K562 (cell line): ENCODE measurements around the gene FTHL17. TPM values are rescaled to one million over a fixed set of nuclear protein-coding genes. Genes with fewer than 3 reads are reported as not detected.

Experiments used
- ATAC-seq: fragments of 200-7000 bp; cut with Tn5 transposase; 3 replicates; pipeline ENCODE4 v1.9.1; 2020; ENCODE audit warnings: moderate library complexity
- BruUV-seq: library from RNA; stranded (reverse); fragments of 400-500 nt; replicated peaks from 2 replicates; lab custom pipeline; 2021; lab: Mats Ljungman, UMichigan
- CTCF ChIA-PET: fragments of 300-600 bp; formaldehyde crosslinking; extraction: SDS; loops from one replicate; lab custom pipeline; 2021; ENCODE audit warnings: low intra/inter-chr PET ratio; lab: Yijun Ruan, JAX
- POLR2A ChIA-PET: fragments of 300-600, 350-650 bp; sonication (Branson Sonifier 250); formaldehyde crosslinking; extraction: SDS; loops from one replicate; lab custom pipeline; 2021; ENCODE audit warnings: antibody characterized with exemption, inconsistent platforms; lab: Yijun Ruan, JAX
- DNase-seq, 4 experiments: peaks; one replicate each; pipeline versions ENCODE4 v3.0.0 to v3.0.0-alpha.2; 2011 to 2018; ENCODE audit warnings: low spot score in 3 of 4, mixed read lengths in 3 of 4; ENCODE audit errors: extremely low read depth in 1 of 4
- FAIRE-seq: peaks from 2 replicates; lab custom pipeline; 2011; peaks lifted over from hg19 to GRCh38; lab: Jason Lieb, UNC
- H2AFZ ChIP-seq: 2 replicates; pipeline ENCODE4 v1.6.0; 2011; ENCODE audit warnings: low read depth, low read length, control low read depth, inconsistent platforms
- H3K27ac ChIP-seq: fragments of 200-600 bp; 3 replicates; pipeline ENCODE4 v1.8.0; 2011; ENCODE audit warnings: low read depth, mild to moderate bottlenecking, control low read depth, inconsistent platforms, low read length, moderate library complexity, mixed read lengths; ENCODE audit errors: extremely low read depth
- H3K27me3 ChIP-seq, 2 experiments: fragments of 300-600 bp in 1 of 2; 2 replicates in 1 of 2; 3 replicates in 1 of 2; pipeline versions ENCODE4 v1.6.0 to v1.8.0; 2011; ENCODE audit warnings: inconsistent platforms in 2 of 2, low read length in 2 of 2, mild to moderate bottlenecking in 1 of 2, mixed read lengths in 1 of 2, moderate library complexity in 1 of 2; ENCODE audit not compliant: control insufficient read depth in 2 of 2, insufficient read depth in 2 of 2
- H3K36me3 ChIP-seq: fragments of 300-600 bp; 3 replicates; pipeline ENCODE4 v1.8.0; 2011; ENCODE audit warnings: mild to moderate bottlenecking, low read length, inconsistent platforms; ENCODE audit not compliant: control insufficient read depth, insufficient read depth
- H3K4me1 ChIP-seq, 2 experiments: fragments of 200-600 bp in 1 of 2; replicated peaks in 1 of 2; 2 replicates in 1 of 2; 3 replicates in 1 of 2; pipeline versions ENCODE4 v1.5.1 to v1.8.0; 2011; ENCODE audit warnings: inconsistent platforms in 2 of 2, low read length in 2 of 2, mild to moderate bottlenecking in 1 of 2, mixed read lengths in 1 of 2, moderate library complexity in 1 of 2; ENCODE audit not compliant: control insufficient read depth in 2 of 2, insufficient read depth in 2 of 2
- H3K4me2 ChIP-seq: 2 replicates; pipeline ENCODE4 v1.6.1; 2011; ENCODE audit warnings: low read length, control low read depth, inconsistent platforms, mixed read lengths; ENCODE audit not compliant: insufficient read depth
- H3K4me3 ChIP-seq: fragments of 200-600 bp; sonication (generic), shearing (Covaris generic); 2 replicates; pipeline ENCODE4 v1.5.1; 2016; ENCODE audit warnings: control low read depth, inconsistent platforms
- H3K79me2 ChIP-seq: fragments of 200-600 bp; 3 replicates; pipeline ENCODE4 v1.8.0; 2011; ENCODE audit warnings: low read length, inconsistent platforms; ENCODE audit not compliant: control insufficient read depth, insufficient read depth
- H3K9ac ChIP-seq, 2 experiments: 2 replicates each; pipeline versions ENCODE4 v1.6.0 to v1.6.1; 2011; ENCODE audit warnings: low read depth in 2 of 2, low read length in 2 of 2, control low read depth in 1 of 2, inconsistent platforms in 1 of 2, mild to moderate bottlenecking in 1 of 2, mixed read lengths in 1 of 2; ENCODE audit not compliant: insufficient read depth in 1 of 2
- H3K9me1 ChIP-seq: one replicate; pipeline ENCODE4 v1.6.0; 2011; ENCODE audit warnings: inconsistent platforms, mild to moderate bottlenecking, low read length, moderate library complexity; ENCODE audit not compliant: control insufficient read depth, insufficient read depth
- H3K9me3 ChIP-seq: replicated peaks from 2 replicates; pipeline ENCODE4 v1.5.1; 2011; ENCODE audit warnings: low read depth, low read length, inconsistent platforms; ENCODE audit not compliant: control insufficient read depth, insufficient read depth
- H4K20me1 ChIP-seq: replicated peaks from 2 replicates; pipeline ENCODE4 v1.6.1; 2011; ENCODE audit warnings: low read length, inconsistent platforms, mixed read lengths; ENCODE audit not compliant: control insufficient read depth, insufficient read depth
- CBFA2T2 ChIP-seq: fragments of 450-650 bp; conservative IDR thresholded peaks from 2 replicates; pipeline ENCODE4 v1.6.1; 2017; ENCODE audit warnings: mild to moderate bottlenecking
- CBFB ChIP-seq: sonication (generic); formaldehyde crosslinking; IDR thresholded peaks from 2 replicates; pipeline ENCODE4 v1.4.0; 2020; ENCODE audit warnings: mild to moderate bottlenecking, missing genetic modification reagents
- CBX2 ChIP-seq: fragments of 200-600 bp; sonication (generic); IDR thresholded peaks from one replicate; pipeline ENCODE4 v1.6.1; 2012; ENCODE audit warnings: mild to moderate bottlenecking, low read length, inconsistent platforms; ENCODE audit not compliant: insufficient read depth, poor library complexity, severe bottlenecking
- E4F1 ChIP-seq: fragments of 250-450 bp; sonication (Bioruptor Pico); IDR thresholded peaks from 2 replicates; pipeline ENCODE4 v1.5.0; 2021; ENCODE audit warnings: mild to moderate bottlenecking, borderline replicate concordance
- ILK ChIP-seq: fragments of 450-650 bp; IDR thresholded peaks from 2 replicates; pipeline ENCODE4 v1.6.1; 2016; ENCODE audit warnings: missing genetic modification characterization, low read depth, mild to moderate bottlenecking, missing compliant biosample characterization, moderate library complexity, borderline replicate concordance
- JUNB ChIP-seq: fragments of 450-650 bp; formaldehyde crosslinking; conservative IDR thresholded peaks from 2 replicates; pipeline ENCODE4 v1.4.0; 2020; ENCODE audit warnings: mild to moderate bottlenecking
- MAFG ChIP-seq: fragments of 450-650 bp; conservative IDR thresholded peaks from 2 replicates; pipeline ENCODE4 v1.6.1; 2016; ENCODE audit warnings: missing genetic modification characterization, missing compliant biosample characterization
- NR3C1 ChIP-seq: sonication (generic); formaldehyde crosslinking; IDR thresholded peaks from 2 replicates; pipeline ENCODE4 v1.8.1; 2022; ENCODE audit warnings: missing genetic modification reagents
- NR4A1 ChIP-seq, 2 experiments: fragments of 250-450 bp in 1 of 2; fragments of 450-650 bp in 1 of 2; sonication (Bioruptor Pico) in 1 of 2; IDR thresholded peaks; 2 replicates each; pipeline versions ENCODE4 v1.4.0 to v1.6.1; 2016 to 2020; ENCODE audit warnings: mild to moderate bottlenecking in 2 of 2, missing compliant biosample characterization in 1 of 2, missing genetic modification characterization in 1 of 2, moderate library complexity in 1 of 2
- PREB ChIP-seq: sonication (generic); formaldehyde crosslinking; IDR thresholded peaks from 2 replicates; pipeline ENCODE4 v1.8.1; 2023; ENCODE audit warnings: mild to moderate bottlenecking, missing genetic modification reagents
- SMARCA5 ChIP-seq: fragments of 450-650 bp; IDR thresholded peaks from 2 replicates; pipeline ENCODE4 v1.6.1; 2016
- WHSC1 ChIP-seq: IDR thresholded peaks from one replicate; pipeline ENCODE4 v1.6.1; 2012; ENCODE audit warnings: low read length, control low read depth, inconsistent platforms
- ZNF212 ChIP-seq: fragments of 450-650 bp; formaldehyde crosslinking; IDR thresholded peaks from 2 replicates; pipeline ENCODE4 v1.4.0; 2020; ENCODE audit warnings: mild to moderate bottlenecking
- ZNF561 ChIP-seq: fragments of 450-650 bp; formaldehyde crosslinking; conservative IDR thresholded peaks from 2 replicates; pipeline ENCODE4 v1.4.0; 2020; ENCODE audit warnings: mild to moderate bottlenecking, moderate library complexity
- ZNF764 ChIP-seq: fragments of 250-450 bp; sonication (Bioruptor Pico); IDR thresholded peaks from 2 replicates; pipeline ENCODE4 v1.4.0; 2020; ENCODE audit warnings: low read depth, mild to moderate bottlenecking, moderate library complexity
- WGBS: fragments of 100-300 bp; shearing (Covaris generic); methylation state at CpG from one replicate; pipeline ENCODE4 v1.1.6; 2016; ENCODE audit warnings: low coverage, mixed read lengths; ENCODE audit not compliant: insufficient coverage; ENCODE audit errors: missing lambda C conversion rate; 5-methylcytosine and 5-hydroxymethylcytosine counted together
- in situ Hi-C: fragments of 300-500 bp; cut with MboI; formaldehyde crosslinking; loops from 4 replicates; pipeline ENCODE4 v1.15.0; 2018; ENCODE audit warnings: inconsistent platforms, mixed read lengths
- intact Hi-C: fragments of 100-400 bp; cut with micrococcal nuclease; formaldehyde crosslinking; loops from 2 replicates; pipeline ENCODE4 v1.14.2; 2022
- polyA plus RNA-seq, 8 experiments: library from polyadenylated mRNA; depleted of rRNA in 4 of 8; stranded (reverse) in 5 of 8; unstranded in 3 of 8; fragments of >200 nt; fragmentation: Nextera tagmentation in 2 of 8; fragmentation: Illumina TruSeq in 1 of 8; extraction: Ambion mirVana in 2 of 8; extraction: Trizol in 1 of 8; gene quantifications; 2 replicates each; pipeline versions ENCODE4 v1.2.1 to v1.2.3, GENCODE V29; 2011 to 2014; ENCODE audit warnings: inconsistent platforms in 1 of 8, missing spikeins in 1 of 8
- total RNA-seq, 7 experiments: library from RNA; depleted of rRNA in 6 of 7; stranded (reverse); fragments of >200 nt in 6 of 7; fragmentation: Illumina TruSeq in 2 of 7; extraction: Trizol in 2 of 7; gene quantifications; 2 replicates each; pipeline versions ENCODE4 v1.2.1 to v1.2.3, GENCODE V29; 2011 to 2021; ENCODE audit warnings: low replicate concordance in 1 of 7

FTHL17 gene
- total and polyA plus RNA-seq, 9 of the 15 experiments (the other 6 are each of a cell fraction or from before 2014, with no cell fraction given), result not detected

- Histone ChIP-seq H3K9me1 (no peaks in the 10 kb centered on the region), H3K4me2 (no peak overlapping the region), H3K9me3 (no peaks in the 10 kb centered on the region), H4K20me1 (no peaks in the 10 kb centered on the region), H3K27ac (no peak overlapping the region), H3K9ac (no peak overlapping the region), H3K27me3 (no peaks in the 10 kb centered on the region), H3K4me1 (no peaks in the 10 kb centered on the region), H2AFZ (no peak overlapping the region), H3K36me3 (no peaks in the 10 kb centered on the region), H3K4me3 (no peak overlapping the region), H3K79me2 (no peaks in the 10 kb centered on the region)
- ATAC-seq, result no peak
- ChIA-PET POLR2A (no interaction called here), CTCF (no interaction called here)
- no peak for TF ChIP-seq MAFG (tag)
- TF ChIP-seq WHSC1, result no peak
- no peak for TF ChIP-seq JUNB
- no peak for TF ChIP-seq CBFA2T2
- no peak for TF ChIP-seq CBX2
- TF ChIP-seq ILK (tag), result no peak
- no peak for TF ChIP-seq SMARCA5
- no peak for TF ChIP-seq CBFB (CRISPR knock-in tag)
- TF ChIP-seq PREB (CRISPR knock-in tag), result no peak
- no peak for TF ChIP-seq NR3C1 (CRISPR knock-in tag)
- TF ChIP-seq E4F1 (CRISPR knock-in tag), result no peak
- TF ChIP-seq ZNF764, result no peak
- TF ChIP-seq NR4A1 (CRISPR knock-in tag; IDR thresholded peaks at IDR 0.05), result no peak
- no peak for TF ChIP-seq NR4A1 (tag; IDR thresholded peaks at IDR 0.05)
- TF ChIP-seq ZNF561, result no peak
- no peak for TF ChIP-seq ZNF212
- BruUV-seq, result no TSS peak
- in situ Hi-C loops, result no loop called here
- DNase-seq, result no peak
- 0% methylated on average over 4 of the region's 4 CpGs for WGBS
- intact Hi-C loops, result no loop called here
- FAIRE-seq, result no peak
Observed at GRCh38 chrX:31060016-31060415, 11.8 kb downstream of the FTHL17 start.
